Sigmoid colon (tissue), 3 donors: Measurements from ENCODE around the gene CLEC2L.

Experiments
- CTCF ChIP-seq, 4 experiments: fragments of 450-650 bp in 3 of 4; fragments of 200-600 bp in 1 of 4; IDR thresholded peaks; one replicate each; pipeline ENCODE4 v1.5.1; 2016 to 2019; ENCODE audit warnings: antibody characterized with exemption in 4 of 4, mild to moderate bottlenecking in 3 of 4, moderate library complexity in 2 of 4
- POLR2A ChIP-seq, 2 donors: fragments of 450-650 bp; IDR thresholded peaks; one replicate each; pipeline ENCODE4 v1.6.1; 2016; ENCODE audit warnings: antibody characterized with exemption in 2 of 2, mild to moderate bottlenecking in 2 of 2, moderate library complexity in 2 of 2

GRCh38 chr7:139574618-139575337 is 51.3 kb downstream of the CLEC2L start:
- TF ChIP-seq CTCF (IDR thresholded peaks at IDR 0.05) (no peak), POLR2A (IDR thresholded peaks at IDR 0.05) (no peak)
